Hepatocyte (in vitro differentiated cells): ENCODE results near the gene PLA2G1B. TPM values are rescaled to one million over a fixed set of nuclear protein-coding genes. Genes with fewer than 3 reads are reported as not detected.

Experiments used
- DNase-seq: peaks from one replicate; pipeline ENCODE4 v3.0.0-alpha.2; 2016; ENCODE audit warnings: low spot score
- H2AFZ ChIP-seq: fragments of 200-600 bp; sonication (generic); 2 replicates; pipeline ENCODE4 v1.6.0; 2016; ENCODE audit warnings: antibody characterized with exemption, mild to moderate bottlenecking
- H3K27ac ChIP-seq: fragments of 200-600 bp; sonication (generic); 2 replicates; pipeline ENCODE4 v1.5.1; 2016; ENCODE audit warnings: mild to moderate bottlenecking
- H3K27me3 ChIP-seq: fragments of 200-600 bp; sonication (generic); 2 replicates; pipeline ENCODE4 v1.6.1; 2016
- H3K36me3 ChIP-seq: fragments of 200-600 bp; sonication (generic); replicated peaks from 2 replicates; pipeline ENCODE4 v1.5.1; 2016; ENCODE audit warnings: low read depth; ENCODE audit not compliant: insufficient read depth
- H3K4me1 ChIP-seq: fragments of 200-600 bp; sonication (generic); 2 replicates; pipeline ENCODE4 v1.5.1; 2016; ENCODE audit warnings: mild to moderate bottlenecking, moderate library complexity; ENCODE audit not compliant: insufficient read depth
- H3K4me2 ChIP-seq: fragments of 200-600 bp; sonication (generic); 2 replicates; pipeline ENCODE4 v1.6.0; 2016
- H3K4me3 ChIP-seq: fragments of 200-600 bp; sonication (generic); 2 replicates; pipeline ENCODE4 v1.5.1; 2016; ENCODE audit warnings: mild to moderate bottlenecking
- H3K79me2 ChIP-seq: fragments of 200-600 bp; sonication (generic); 2 replicates; pipeline ENCODE4 v1.6.0; 2017; ENCODE audit warnings: mild to moderate bottlenecking
- H3K9me2 ChIP-seq: fragments of 200-600 bp; sonication (generic); replicated peaks from 2 replicates; pipeline ENCODE4 v1.6.0; 2017; ENCODE audit warnings: mild to moderate bottlenecking; ENCODE audit not compliant: insufficient read depth
- H3K9me3 ChIP-seq: fragments of 200-600 bp; sonication (generic); 2 replicates; pipeline ENCODE4 v1.5.1; 2016; ENCODE audit warnings: low read depth, mild to moderate bottlenecking
- H4K20me1 ChIP-seq: fragments of 200-600 bp; sonication (generic); 2 replicates; pipeline ENCODE4 v1.6.0; 2016; ENCODE audit warnings: mild to moderate bottlenecking; ENCODE audit not compliant: insufficient read depth, poor library complexity, severe bottlenecking
- CTCF ChIP-seq: fragments of 200-600 bp; sonication (generic); IDR thresholded peaks from 2 replicates; pipeline ENCODE4 v1.5.1; 2016; ENCODE audit warnings: antibody characterized with exemption, mild to moderate bottlenecking; ENCODE audit not compliant: poor library complexity
- EZH2 ChIP-seq: fragments of 200-600 bp; sonication (generic); IDR thresholded peaks from 2 replicates; pipeline ENCODE4 v1.6.1; 2016; ENCODE audit warnings: antibody characterized with exemption, mild to moderate bottlenecking, borderline replicate concordance
- EZH2phosphoT487 ChIP-seq: fragments of 200-600 bp; sonication (generic); IDR thresholded peaks from one replicate; pipeline ENCODE4 v1.6.1; 2018; ENCODE audit warnings: antibody characterized with exemption, mild to moderate bottlenecking, low read depth, moderate library complexity; ENCODE audit not compliant: unreplicated experiment, severe bottlenecking
- WGBS: methylation state at CpG from one replicate; pipeline ENCODE4 v1.1.6; 2016; ENCODE audit warnings: low lambda C conversion rate; ENCODE audit errors: missing lambda C conversion rate; 5-methylcytosine and 5-hydroxymethylcytosine counted together
- polyA plus RNA-seq: library from polyadenylated mRNA; unstranded; fragments of >200 nt; fragmentation: Nextera tagmentation; extraction: Ambion mirVana; gene quantifications from 2 replicates; pipeline ENCODE4 v1.2.1, GENCODE V29; 2016
- total RNA-seq: library from RNA; depleted of rRNA; stranded (reverse); fragments of >200 nt; gene quantifications from 2 replicates; pipeline ENCODE4 v1.2.3, GENCODE V29; 2014

The PLA2G1B gene
- total and polyA plus RNA-seq, 2 experiments from 2014 or later = 8.5 to 14.7 TPM

- peak within 1 kb of the TSS; percentile 74 for H2AFZ ChIP-seq
- no peaks in the 10 kb centered on the region for H3K36me3 ChIP-seq
- H3K4me2 ChIP-seq = peak within 1 kb of the TSS; percentile 98
- H3K27ac ChIP-seq = no peak within 1 kb of the TSS
- TF ChIP-seq EZH2 (no peak), CTCF (no peak), EZH2phosphoT487 (no peak)
- peaks cover 27% of the 10 kb centered on the region for H3K4me1 ChIP-seq
- peak; percentile 45 for DNase-seq
- no peaks in the 10 kb centered on the region for H3K9me3 ChIP-seq
- H3K79me2 ChIP-seq = peaks cover 8% of the 10 kb centered on the region
- H3K4me3 ChIP-seq = peak within 1 kb of the TSS; percentile 93
- peaks cover 29% of the 10 kb centered on the region for H3K27me3 ChIP-seq
- no peaks in the 10 kb centered on the region for H3K9me2 ChIP-seq
- H4K20me1 ChIP-seq = no peaks in the 10 kb centered on the region
- 0% methylated on average over 5 of the region's 119 CpGs for WGBS
These were observed 41.4 kb upstream of the PLA2G1B start, which contains the start of gene MSI1 for GRCh38 chr12:120368789-120369602. TSS of gene MSI1 (minus strand) at chr12:120369164. CDS start at chr12:120369091, 73 bp downstream.

- Histone ChIP-seq H3K4me2 (peak overlapping the region; percentile 98), H3K4me1 (peaks cover 31% of the 10 kb centered on the region), H3K27ac (peak overlapping the region; percentile 31), H3K9me2 (no peaks in the 10 kb centered on the region), H3K9me3 (no peaks in the 10 kb centered on the region), H3K36me3 (no peaks in the 10 kb centered on the region), H3K79me2 (peaks cover 8% of the 10 kb centered on the region), H2AFZ (peak overlapping the region; percentile 56), H3K27me3 (peaks cover 29% of the 10 kb centered on the region), H3K4me3 (peak overlapping the region; percentile 93), H4K20me1 (no peaks in the 10 kb centered on the region)
- DNase-seq = peak; percentile 48
- TF ChIP-seq CTCF (no peak), EZH2phosphoT487 (no peak), EZH2 (no peak)
- WGBS = 3% methylated on average over 34 of the region's 86 CpGs
These were observed 40.6 kb upstream of the PLA2G1B start for GRCh38 chr12:120367924-120368788.

- Histone ChIP-seq H3K9me2 (no peaks in the 10 kb centered on the region), H3K4me2 (peak overlapping the region; percentile 98), H3K36me3 (no peaks in the 10 kb centered on the region), H3K4me3 (no peak overlapping the region), H3K4me1 (peaks cover 38% of the 10 kb centered on the region), H3K27ac (peak overlapping the region; percentile 31), H3K79me2 (peaks cover 9% of the 10 kb centered on the region), H3K27me3 (peaks cover 29% of the 10 kb centered on the region), H4K20me1 (no peaks in the 10 kb centered on the region), H2AFZ (peak overlapping the region; percentile 56), H3K9me3 (no peaks in the 10 kb centered on the region)
- TF ChIP-seq EZH2phosphoT487 (no peak), CTCF (peak; percentile 51)
- 27% methylated on average over 10 of the region's 10 CpGs for WGBS
- DNase-seq = peak; percentile 54
These were observed 39.8 kb upstream of the PLA2G1B start for GRCh38 chr12:120367233-120367923.
